GM12878 (cell line): ENCODE data around the gene ARHGEF1.

ENCODE experiments used
- CHD1 ChIP-seq: IDR thresholded peaks from 2 replicates; pipeline ENCODE4 v1.6.1; 2012; ENCODE audit warnings: low read depth, low read length, improper control_type of control experiment
- CTCF ChIP-seq, 3 experiments: IDR thresholded peaks in 2 of 3; conservative IDR thresholded peaks in 1 of 3; 2 replicates each; pipeline ENCODE4 v1.5.1; 2011; ENCODE audit warnings: low read depth in 3 of 3, low read length in 3 of 3, mild to moderate bottlenecking in 3 of 3, control low read depth in 2 of 3, moderate library complexity in 2 of 3, inconsistent platforms in 1 of 3, mixed read lengths in 1 of 3; ENCODE audit not compliant: control insufficient read depth in 2 of 3, insufficient read depth in 1 of 3; ENCODE audit errors: extremely low read depth in 1 of 3
- DPF2 ChIP-seq: fragments of 450-650 bp; IDR thresholded peaks from 2 replicates; pipeline ENCODE4 v1.6.1; 2017; ENCODE audit warnings: mild to moderate bottlenecking
- E2F4 ChIP-seq: IDR thresholded peaks from 2 replicates; pipeline ENCODE4 v1.6.1; 2012; ENCODE audit warnings: low read depth, low read length, improper control_type of control experiment
- EED ChIP-seq: sonication (generic); IDR thresholded peaks from 2 replicates; pipeline ENCODE4 v1.6.1; 2016; ENCODE audit warnings: antibody characterized with exemption, low read depth
- ETV6 ChIP-seq, 2 experiments: fragments of 450-650 bp in 1 of 2; IDR thresholded peaks in 1 of 2; conservative IDR thresholded peaks in 1 of 2; 2 replicates each; pipeline ENCODE4 v1.6.1; 2014; ENCODE audit warnings: antibody characterized with exemption in 1 of 2, borderline replicate concordance in 1 of 2, low read depth in 1 of 2, mild to moderate bottlenecking in 1 of 2, moderate library complexity in 1 of 2
- EZH2 ChIP-seq: IDR thresholded peaks from 2 replicates; pipeline ENCODE4 v1.6.1; 2012; ENCODE audit warnings: low read depth, mild to moderate bottlenecking, control low read depth, inconsistent platforms, low read length, borderline replicate concordance; ENCODE audit not compliant: control insufficient read depth
- MTA2 ChIP-seq: fragments of 450-650 bp; IDR thresholded peaks from 2 replicates; pipeline ENCODE4 v1.6.1; 2016; ENCODE audit warnings: low read depth, mild to moderate bottlenecking, moderate library complexity
- NR2C2 ChIP-seq: IDR thresholded peaks from 2 replicates; pipeline ENCODE4 v1.6.1; 2011; ENCODE audit warnings: borderline replicate concordance, low read depth; ENCODE audit not compliant: control insufficient read depth, insufficient read length
- POLR2A ChIP-seq: IDR thresholded peaks from 2 replicates; pipeline ENCODE4 v1.6.1; 2011; ENCODE audit warnings: low read depth, mild to moderate bottlenecking, low read length
- POLR2AphosphoS5 ChIP-seq: IDR thresholded peaks from 2 replicates; pipeline ENCODE4 v1.6.1; 2011; ENCODE audit warnings: mild to moderate bottlenecking, low read length, inconsistent platforms
- RELA ChIP-seq: fragments of 450-650 bp; IDR thresholded peaks from 2 replicates; pipeline ENCODE4 v1.8.0; 2014; ENCODE audit warnings: borderline replicate concordance; ENCODE audit not compliant: partially characterized antibody
- ZNF24 ChIP-seq: fragments of 450-650 bp; IDR thresholded peaks from 2 replicates; pipeline ENCODE4 v1.6.1; 2017; ENCODE audit warnings: antibody characterized with exemption, mild to moderate bottlenecking

GRCh38 chr19:41859618-41860418 lies 23.2 kb upstream of the ARHGEF1 start, which contains the start of gene RPS19:
- TF ChIP-seq POLR2A (peak; percentile 99), MTA2 (peak; percentile 87), E2F4 (0 out of 2 replicates have a peak, but pooled peaks have one; percentile 49), NR2C2 (no peak), DPF2 (peak; percentile 95), POLR2AphosphoS5 (peak; percentile 98), CHD1 (no peak; the same call in 1 of the 2 replicates), ZNF24 (peak; percentile 75), EED (peak; percentile 78; the same call in 1 of the 2 replicates), ETV6 (conservative IDR thresholded peaks at IDR 0.05 in 1 of 2, IDR thresholded peaks at IDR 0.05 in 1 of 2; ENCODE audit: borderline replicate concordance in 1 of 2, low read depth in 1 of 2) (peak; percentile 100), CTCF (IDR thresholded peaks at IDR 0.05 in 2 of 3, conservative IDR thresholded peaks at IDR 0.05 in 1 of 3; ENCODE audit: control insufficient read depth in 2 of 3, extremely low read depth in 1 of 3, insufficient read depth in 1 of 3, low read depth in 3 of 3, low read length in 3 of 3) (peak in 2 of 3 experiments; percentile 51 to 62; a peak in 4 of 6 replicates), RELA (peak; percentile 70), EZH2 (no peak)
